Measurements from ENCODE around the gene KCNH1.

DNA sequence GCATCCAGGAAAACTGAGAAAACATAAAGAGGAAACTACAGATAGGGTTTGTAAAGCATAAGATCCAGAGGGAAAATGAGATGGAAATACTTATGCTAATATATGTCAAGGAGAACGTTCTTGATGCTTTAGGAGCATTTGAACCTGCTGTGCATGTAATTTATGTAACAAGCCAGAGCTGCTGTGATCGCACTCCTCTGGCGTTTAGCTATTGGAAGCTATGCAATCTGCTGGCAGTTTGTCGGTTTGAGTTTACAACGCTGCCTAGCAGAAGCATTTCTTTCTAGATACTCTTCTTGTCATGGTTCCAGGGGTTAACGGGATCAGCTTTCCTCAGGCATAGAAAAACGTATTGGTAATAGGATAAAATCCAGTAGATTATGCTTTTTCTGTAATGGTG is 182.7 kb downstream of the KCNH1 start:
- TF ChIP-seq, protein P1, sequence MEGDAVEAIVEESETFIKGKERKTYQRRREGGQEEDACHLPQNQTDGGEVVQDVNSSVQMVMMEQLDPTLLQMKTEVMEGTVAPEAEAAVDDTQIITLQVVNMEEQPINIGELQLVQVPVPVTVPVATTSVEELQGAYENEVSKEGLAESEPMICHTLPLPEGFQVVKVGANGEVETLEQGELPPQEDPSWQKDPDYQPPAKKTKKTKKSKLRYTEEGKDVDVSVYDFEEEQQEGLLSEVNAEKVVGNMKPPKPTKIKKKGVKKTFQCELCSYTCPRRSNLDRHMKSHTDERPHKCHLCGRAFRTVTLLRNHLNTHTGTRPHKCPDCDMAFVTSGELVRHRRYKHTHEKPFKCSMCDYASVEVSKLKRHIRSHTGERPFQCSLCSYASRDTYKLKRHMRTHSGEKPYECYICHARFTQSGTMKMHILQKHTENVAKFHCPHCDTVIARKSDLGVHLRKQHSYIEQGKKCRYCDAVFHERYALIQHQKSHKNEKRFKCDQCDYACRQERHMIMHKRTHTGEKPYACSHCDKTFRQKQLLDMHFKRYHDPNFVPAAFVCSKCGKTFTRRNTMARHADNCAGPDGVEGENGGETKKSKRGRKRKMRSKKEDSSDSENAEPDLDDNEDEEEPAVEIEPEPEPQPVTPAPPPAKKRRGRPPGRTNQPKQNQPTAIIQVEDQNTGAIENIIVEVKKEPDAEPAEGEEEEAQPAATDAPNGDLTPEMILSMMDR (IDR thresholded peaks at IDR 0.05; ENCODE audit: low read depth, low read length): no peak
- no peak for TF ChIP-seq EZH2phosphoT487 (IDR thresholded peaks at IDR 0.05; ENCODE audit: low read depth)

Measured in OCI-LY3 (cell line).